DLD1 (cell line): ENCODE data around the gene SEC63.
"Not testable (repeated sequence)": the region's sequence is repeated elsewhere in the genome, so short reads cannot be mapped to it uniquely, and the experiment has no call there.

Source experiments
- in situ Hi-C: cut with HindIII; loops from 2 replicates; pipeline ENCODE4 v1.10.0; 2017; ENCODE audit warnings: low sequenced_read_pairs

Gene SEC63

GRCh38 chr6:107957909-107958688, at the start of gene SEC63:
Gene SEC63 (minus strand): TSS chr6:107958208. CDS start chr6:107958009, 199 bp downstream.
- in situ Hi-C loops, result no loop called here

- in situ Hi-C loops, result no loop called here
These were observed 48.0 kb upstream of the SEC63 start for GRCh38 chr6:108005961-108006360.

- in situ Hi-C loops, result no loop called here
These were observed 46.9 kb upstream of the SEC63 start for GRCh38 chr6:108004861-108005260.

- in situ Hi-C loops, result no loop called here
These were observed 44.6 kb upstream of the SEC63 start for GRCh38 chr6:108002365-108003221.

- in situ Hi-C loops, result no loop called here
These were observed 43.8 kb upstream of the SEC63 start for GRCh38 chr6:108001696-108002231.

- in situ Hi-C loops, result not testable (repeated sequence)
These were observed 42.3 kb upstream of the SEC63 start for GRCh38 chr6:108000259-108000658.

GRCh38 chr6:107999341-107999740, 41.3 kb upstream of the SEC63 start:
- in situ Hi-C loops, result no loop called here

- in situ Hi-C loops, result no loop called here
These were observed 34.0 kb upstream of the SEC63 start for GRCh38 chr6:107991772-107992550.

- in situ Hi-C loops, result no loop called here
These were observed 33.1 kb upstream of the SEC63 start for GRCh38 chr6:107991061-107991460.

- in situ Hi-C loops, result not testable (repeated sequence)
These were observed 32.6 kb upstream of the SEC63 start for GRCh38 chr6:107990587-107990986.

- in situ Hi-C loops, result no loop called here
These were observed 31.4 kb upstream of the SEC63 start for GRCh38 chr6:107989166-107990094.

- in situ Hi-C loops, result no loop called here
These were observed 30.6 kb upstream of the SEC63 start for GRCh38 chr6:107988570-107988969.

GRCh38 chr6:107987805-107988204, 29.8 kb upstream of the SEC63 start:
- in situ Hi-C loops, result no loop called here

- in situ Hi-C loops, result no loop called here
These were observed 27.7 kb upstream of the SEC63 start for GRCh38 chr6:107985701-107986100.

- in situ Hi-C loops, result no loop called here
These were observed 25.8 kb upstream of the SEC63 start for GRCh38 chr6:107983811-107984210.

- in situ Hi-C loops, result no loop called here
These were observed 24.5 kb upstream of the SEC63 start for GRCh38 chr6:107982486-107982885.

- in situ Hi-C loops, result no loop called here
These were observed 23.7 kb upstream of the SEC63 start for GRCh38 chr6:107981695-107982094.

- in situ Hi-C loops, result no loop called here
These were observed 19.3 kb upstream of the SEC63 start for GRCh38 chr6:107977283-107977682.

GRCh38 chr6:107976155-107976783, 18.3 kb upstream of the SEC63 start:
- in situ Hi-C loops, result no loop called here
